GM12873 (cell line): Measurements from ENCODE around the gene ADGRA3.

Source experiments
- CTCF ChIP-seq: IDR thresholded peaks from 2 replicates; pipeline ENCODE4 v1.5.1; 2012; ENCODE audit warnings: low read depth, mild to moderate bottlenecking, moderate library complexity, low read length, control low read depth; ENCODE audit not compliant: insufficient read depth; ENCODE audit errors: missing control alignments

The ADGRA3 gene

DNA sequence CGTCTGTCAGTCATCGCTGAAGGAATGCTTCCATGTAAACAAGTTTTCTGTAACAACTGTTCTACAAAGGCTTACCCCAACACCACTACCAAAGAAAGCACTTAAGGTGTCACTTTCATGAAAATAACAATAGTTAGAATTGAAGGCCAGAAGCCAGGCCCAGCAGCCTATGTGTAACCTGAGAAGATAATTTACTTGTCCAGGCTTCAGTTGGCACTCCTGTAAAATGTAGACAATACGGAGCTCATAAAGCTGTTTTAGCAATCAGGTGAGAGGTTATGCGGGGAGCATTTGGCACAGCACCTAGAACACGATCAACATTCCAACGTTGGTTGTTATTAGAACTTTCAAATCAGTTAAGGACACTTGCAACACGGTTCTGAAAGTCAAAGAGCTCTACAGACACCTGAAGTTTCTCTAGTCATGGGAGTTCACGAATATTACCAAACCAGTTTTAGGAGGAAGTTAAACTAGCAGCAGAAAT lies 15.7 kb downstream of the ADGRA3 start:
- no peak for TF ChIP-seq CTCF

DNA sequence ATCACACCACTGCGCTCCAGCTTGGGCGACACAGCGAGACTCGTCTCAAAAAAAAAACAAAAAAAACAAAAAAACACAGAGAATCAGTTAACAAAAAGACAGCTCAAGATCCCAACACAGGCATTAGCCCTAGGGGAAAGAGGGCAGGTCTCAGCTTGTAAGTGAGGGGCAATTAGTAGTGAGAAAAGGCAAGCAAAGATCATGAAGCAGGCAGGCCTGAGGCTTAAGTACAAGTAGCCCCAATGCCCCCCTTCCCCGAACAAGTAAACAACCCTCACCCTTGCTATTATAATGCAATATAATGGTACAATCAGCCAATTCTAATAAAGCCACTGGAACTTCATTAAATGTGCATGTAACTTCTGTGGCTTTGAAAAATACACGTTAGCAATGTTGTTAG lies 17.0 kb downstream of the ADGRA3 start:
- no peak for TF ChIP-seq CTCF

- no peak for TF ChIP-seq CTCF
Observed at GRCh38 chr4:22496165-22496813, 19.6 kb downstream of the ADGRA3 start.

DNA sequence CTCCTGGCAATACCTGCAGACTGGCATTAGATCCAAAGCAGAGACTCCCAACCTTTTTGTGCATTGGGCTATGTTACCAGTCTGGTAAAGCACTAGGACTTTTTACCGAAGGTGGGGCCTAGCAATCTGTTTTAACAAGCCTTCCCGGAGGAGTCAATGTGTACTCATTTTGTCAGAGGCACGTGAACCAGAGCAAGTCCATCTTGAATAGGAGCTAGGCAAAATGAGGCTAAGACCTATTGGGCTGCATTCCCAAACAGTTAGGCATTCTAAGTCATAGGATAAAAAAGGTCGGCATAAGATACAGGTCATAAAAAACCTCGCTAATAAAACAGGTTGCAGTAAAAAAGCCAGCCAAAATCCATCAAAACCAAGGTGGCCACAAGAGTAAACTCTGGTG lies 22.3 kb downstream of the ADGRA3 start:
- TF ChIP-seq CTCF = no peak

GRCh38 chr4:22492987-22493386 lies 22.9 kb downstream of the ADGRA3 start:
- no peak for TF ChIP-seq CTCF

DNA sequence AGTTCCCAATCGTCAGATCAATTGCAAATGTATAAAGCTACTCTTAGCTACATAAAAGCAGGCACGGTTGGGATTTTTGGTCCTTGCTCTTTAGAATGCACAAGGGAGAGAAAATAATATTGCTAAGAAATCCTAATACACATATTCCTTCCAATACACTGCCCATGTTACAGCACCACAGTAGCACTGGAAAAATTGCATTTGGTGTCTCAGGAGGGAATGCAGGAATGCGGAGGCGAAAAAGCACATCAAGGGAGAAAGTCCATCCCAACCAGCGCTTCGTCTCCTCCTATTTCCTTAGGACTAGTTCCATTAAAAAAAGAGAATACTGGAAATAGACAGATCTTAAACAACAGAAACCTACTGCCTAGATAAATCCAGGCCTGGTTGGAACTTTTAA lies 23.9 kb downstream of the ADGRA3 start:
- no peak for TF ChIP-seq CTCF

- TF ChIP-seq CTCF = no peak
Observed at GRCh38 chr4:22490718-22491315, 25.0 kb downstream of the ADGRA3 start.
